Fibroblast of lung (primary cell): ENCODE measurements around the gene DRC3. TPM values are rescaled to one million over a fixed set of nuclear protein-coding genes. Genes with fewer than 3 reads are reported as not detected.

ENCODE experiments used
- DNase-seq, 2 donors: peaks; one replicate each; pipeline versions ENCODE4 v3.0.0 to v3.0.0-alpha.2; 2010; ENCODE audit warnings: low read depth in 2 of 2
- H2AFZ ChIP-seq: 2 replicates; pipeline ENCODE4 v1.5.1; 2012; ENCODE audit warnings: low read length, control low read depth, inconsistent platforms
- H3K27ac ChIP-seq: 2 replicates; pipeline ENCODE4 v1.5.1; 2011; ENCODE audit warnings: low read length, control low read depth; ENCODE audit not compliant: insufficient read depth
- H3K27me3 ChIP-seq: 2 replicates; pipeline ENCODE4 v1.5.1; 2011; ENCODE audit warnings: mild to moderate bottlenecking, low read length; ENCODE audit not compliant: control insufficient read depth, insufficient read depth
- H3K36me3 ChIP-seq: 2 replicates; pipeline ENCODE4 v1.5.1; 2011; ENCODE audit warnings: low read length; ENCODE audit not compliant: control insufficient read depth, insufficient read depth
- H3K4me1 ChIP-seq: 2 replicates; pipeline ENCODE4 v1.5.1; 2011; ENCODE audit warnings: low read length; ENCODE audit not compliant: control insufficient read depth, insufficient read depth; ENCODE audit errors: extremely low read depth
- H3K4me2 ChIP-seq: 2 replicates; pipeline ENCODE4 v1.5.1; 2011; ENCODE audit warnings: low read length, control low read depth; ENCODE audit not compliant: insufficient read depth; ENCODE audit errors: extremely low read depth
- H3K4me3 ChIP-seq, 4 experiments: fragments of 200-600 bp in 1 of 4; sonication (generic) in 1 of 4; replicated peaks in 1 of 4; 2 replicates each; pipeline ENCODE4 v1.5.1; 2011 to 2016; ENCODE audit warnings: low read length in 4 of 4, low read depth in 3 of 4, mild to moderate bottlenecking in 3 of 4, control low read depth in 2 of 4, inconsistent platforms in 1 of 4, mixed read lengths in 1 of 4; ENCODE audit not compliant: insufficient read depth in 1 of 4; ENCODE audit errors: control extremely low read depth in 1 of 4
- H3K79me2 ChIP-seq: 2 replicates; pipeline ENCODE4 v1.5.1; 2012; ENCODE audit warnings: mild to moderate bottlenecking, low read length, inconsistent platforms; ENCODE audit not compliant: control insufficient read depth, insufficient read depth
- H3K9ac ChIP-seq: 2 replicates; pipeline ENCODE4 v1.5.1; 2011; ENCODE audit warnings: mild to moderate bottlenecking, low read length, control low read depth; ENCODE audit not compliant: insufficient read depth
- H3K9me3 ChIP-seq: 2 replicates; pipeline ENCODE4 v1.5.1; 2012; ENCODE audit warnings: low read depth, low read length; ENCODE audit not compliant: control insufficient read depth, insufficient read depth
- H4K20me1 ChIP-seq: 2 replicates; pipeline ENCODE4 v1.5.1; 2011; ENCODE audit warnings: low read length; ENCODE audit not compliant: control insufficient read depth, insufficient read depth; ENCODE audit errors: extremely low read depth
- EZH2 ChIP-seq: IDR thresholded peaks from 2 replicates; pipeline ENCODE4 v1.5.1; 2012; ENCODE audit warnings: low read length, control low read depth, mild to moderate bottlenecking; ENCODE audit errors: missing control alignments
- polyA plus RNA-seq, 2 donors: library from polyadenylated mRNA; depleted of rRNA in 1 of 2; stranded (reverse) in 1 of 2; unstranded in 1 of 2; fragments of >200 nt; gene quantifications; 2 replicates each; pipeline ENCODE4 v1.2.1, GENCODE V29; 2011 to 2012; ENCODE audit warnings: missing spikeins in 1 of 2
- total RNA-seq: library from RNA; depleted of rRNA; stranded (reverse); fragments of >200 nt; gene quantifications from 2 replicates; pipeline ENCODE4 v1.2.1, GENCODE V29; 2014
- TF ChIP-seq, protein P1 (sequence below), 2 donors: IDR thresholded peaks in 1 of 2; conservative IDR thresholded peaks in 1 of 2; 1 replicate in 1 of 2; 2 replicates in 1 of 2; pipeline ENCODE4 v1.5.1; 2011 to 2012; ENCODE audit warnings: low read length in 2 of 2, control low read depth in 1 of 2, inconsistent platforms in 1 of 2, low read depth in 1 of 2, mild to moderate bottlenecking in 1 of 2

Gene DRC3
- total and polyA plus RNA-seq, 2 donors (not counting 1 experiment from before 2014, with no cell fraction given), result 0.33 to 0.37 TPM

DNA sequence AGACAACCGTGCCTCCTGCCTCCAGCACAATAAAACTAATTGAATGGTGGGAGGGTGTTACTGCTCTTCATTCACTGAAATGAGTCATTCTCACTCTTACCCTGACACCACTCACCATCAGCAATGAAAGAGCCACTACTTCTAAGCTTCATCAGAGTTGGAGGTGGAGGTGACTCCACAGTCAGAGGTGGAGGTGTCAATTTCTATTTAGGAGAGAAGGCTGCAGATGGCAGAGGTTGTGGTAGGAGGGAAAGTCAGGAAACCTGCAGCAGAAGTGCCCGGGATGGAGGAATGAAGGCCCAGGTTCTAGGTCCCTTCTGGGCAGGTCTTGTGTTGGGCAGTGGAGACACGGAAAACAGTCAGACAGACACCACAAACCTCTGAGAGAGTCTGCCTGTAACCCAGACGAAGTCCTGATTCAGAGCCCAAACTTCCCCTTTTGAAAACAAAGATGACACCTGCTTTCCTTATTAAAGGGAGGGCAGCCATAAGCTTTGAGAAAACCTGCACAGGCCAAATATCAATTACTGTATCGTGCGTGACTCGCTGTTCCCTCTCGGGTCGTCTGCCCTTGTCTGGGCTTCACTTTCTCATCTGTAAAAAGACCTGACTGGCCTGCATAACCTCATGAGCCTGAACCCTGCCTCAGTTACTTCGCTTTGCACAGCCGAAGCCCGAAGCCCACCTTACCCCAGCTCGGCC is 65.6 kb downstream of the DRC3 start:
- Histone ChIP-seq H2AFZ (peak overlapping the region; percentile 92), H3K27ac (peak overlapping the region; percentile 55), H3K4me2 (peak overlapping the region; percentile 96), H4K20me1 (no peaks in the 10 kb centered on the region), H3K4me1 (peaks cover 15% of the 10 kb centered on the region), H3K79me2 (peaks cover 11% of the 10 kb centered on the region), H3K36me3 (no peaks in the 10 kb centered on the region), H3K9me3 (no peaks in the 10 kb centered on the region), H3K27me3 (no peaks in the 10 kb centered on the region), H3K4me3 (peak overlapping the region; percentile 73 to 87 (median 84)), H3K9ac (peak overlapping the region; percentile 68)
- DNase-seq, result no peak
- no peak for TF ChIP-seq EZH2
- TF ChIP-seq, protein P1, sequence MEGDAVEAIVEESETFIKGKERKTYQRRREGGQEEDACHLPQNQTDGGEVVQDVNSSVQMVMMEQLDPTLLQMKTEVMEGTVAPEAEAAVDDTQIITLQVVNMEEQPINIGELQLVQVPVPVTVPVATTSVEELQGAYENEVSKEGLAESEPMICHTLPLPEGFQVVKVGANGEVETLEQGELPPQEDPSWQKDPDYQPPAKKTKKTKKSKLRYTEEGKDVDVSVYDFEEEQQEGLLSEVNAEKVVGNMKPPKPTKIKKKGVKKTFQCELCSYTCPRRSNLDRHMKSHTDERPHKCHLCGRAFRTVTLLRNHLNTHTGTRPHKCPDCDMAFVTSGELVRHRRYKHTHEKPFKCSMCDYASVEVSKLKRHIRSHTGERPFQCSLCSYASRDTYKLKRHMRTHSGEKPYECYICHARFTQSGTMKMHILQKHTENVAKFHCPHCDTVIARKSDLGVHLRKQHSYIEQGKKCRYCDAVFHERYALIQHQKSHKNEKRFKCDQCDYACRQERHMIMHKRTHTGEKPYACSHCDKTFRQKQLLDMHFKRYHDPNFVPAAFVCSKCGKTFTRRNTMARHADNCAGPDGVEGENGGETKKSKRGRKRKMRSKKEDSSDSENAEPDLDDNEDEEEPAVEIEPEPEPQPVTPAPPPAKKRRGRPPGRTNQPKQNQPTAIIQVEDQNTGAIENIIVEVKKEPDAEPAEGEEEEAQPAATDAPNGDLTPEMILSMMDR (conservative IDR thresholded peaks at IDR 0.05 in 1 of 2, IDR thresholded peaks at IDR 0.05 in 1 of 2; ENCODE audit: low read depth in 1 of 2, low read length in 2 of 2), result no peak

DNA sequence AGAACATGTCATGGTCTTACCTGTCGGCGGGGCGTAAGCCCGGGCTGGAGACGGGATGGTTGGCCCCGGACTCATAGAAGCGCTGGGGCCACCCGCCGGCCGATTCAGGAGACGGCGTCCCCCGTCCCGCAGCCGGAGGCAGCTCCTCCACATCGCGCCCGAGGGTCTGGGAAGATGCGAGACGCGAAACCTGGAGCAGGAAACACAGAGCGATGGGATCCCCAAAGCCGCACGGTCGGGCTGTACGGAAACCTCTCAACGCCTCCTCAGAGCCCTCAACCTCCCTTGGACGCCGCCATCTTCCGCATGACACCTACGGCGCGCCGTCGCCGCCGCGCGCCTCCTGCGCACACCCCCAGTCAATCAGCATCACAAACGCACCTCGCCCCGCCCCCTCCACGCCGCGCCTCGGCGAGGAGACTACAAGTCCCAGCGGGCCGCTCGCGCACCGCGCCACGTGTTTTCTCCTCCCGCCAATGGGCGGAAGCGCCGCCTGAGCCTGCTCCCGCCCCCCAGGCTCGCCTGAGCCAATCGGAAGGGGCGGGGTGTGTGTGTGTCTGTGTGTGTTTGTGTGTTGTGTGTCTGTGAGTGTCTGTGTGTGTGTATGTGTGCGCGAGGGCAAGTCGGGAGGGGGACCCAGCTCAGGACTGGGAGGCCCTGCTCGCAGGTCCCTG is 66.3 kb downstream of the DRC3 start, which contains the start of the genes ATPAF2 and GID4:
Gene ATPAF2 (minus strand): TSS at position 308 of the 674 bp plus-strand sequence. CDS start 155 bp downstream, at position 153.
Gene GID4 (plus strand): TSS at position 548 of the 674 bp plus-strand sequence. CDS start 57 bp downstream, at position 605.
- Histone ChIP-seq H3K27me3 (no peaks in the 10 kb centered on the region), H3K36me3 (peaks cover 1% of the 10 kb centered on the region), H2AFZ (peak within 1 kb of the TSS; percentile 92), H3K9ac (peak within 1 kb of the TSS; percentile 74), H3K4me3 (peak within 1 kb of the TSS; percentile 74 to 87 (median 84)), H4K20me1 (no peaks in the 10 kb centered on the region), H3K4me2 (peak within 1 kb of the TSS; percentile 96), H3K27ac (peak within 1 kb of the TSS; percentile 55), H3K9me3 (no peaks in the 10 kb centered on the region), H3K4me1 (peaks cover 15% of the 10 kb centered on the region), H3K79me2 (peaks cover 11% of the 10 kb centered on the region)
- TF ChIP-seq, protein P1 (conservative IDR thresholded peaks at IDR 0.05 in 1 of 2, IDR thresholded peaks at IDR 0.05 in 1 of 2; ENCODE audit: low read depth in 1 of 2, low read length in 2 of 2), result no peak
- no peak for TF ChIP-seq EZH2
- peak; percentile 99 for DNase-seq

DNA sequence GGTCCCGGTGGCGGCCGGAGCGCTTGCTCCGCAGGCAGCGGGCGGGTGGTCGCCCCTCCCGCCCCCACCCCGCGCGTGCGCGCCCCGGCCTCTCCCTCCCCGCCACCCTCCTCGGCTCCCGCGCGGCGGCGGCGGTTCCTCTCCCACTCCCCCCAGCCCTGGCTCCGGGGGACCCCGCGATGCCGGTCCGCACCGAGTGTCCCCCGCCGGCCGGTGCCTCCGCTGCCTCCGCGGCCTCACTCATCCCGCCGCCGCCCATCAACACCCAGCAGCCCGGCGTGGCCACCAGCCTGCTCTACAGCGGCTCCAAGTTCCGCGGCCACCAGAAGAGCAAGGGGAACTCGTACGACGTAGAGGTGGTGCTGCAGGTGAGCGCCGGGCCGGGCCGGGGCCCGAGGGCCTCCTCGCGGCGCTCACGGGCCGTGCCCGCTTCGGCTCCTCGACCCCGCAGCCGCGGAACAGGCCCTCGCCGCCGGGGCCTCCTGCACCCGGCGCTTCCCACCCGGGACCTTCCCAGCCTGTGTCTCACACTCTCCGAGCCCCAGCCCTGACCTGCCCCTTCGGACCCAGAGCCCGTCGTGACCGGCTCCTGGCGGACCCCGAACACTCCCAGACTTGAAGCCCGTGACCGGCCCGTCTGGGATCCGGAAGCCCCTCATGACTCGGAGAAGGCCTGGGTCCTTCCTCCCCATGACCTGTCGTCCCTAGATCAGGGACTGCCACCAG is 67.0 kb downstream of the DRC3 start:
- H3K4me3 ChIP-seq, result peak overlapping the region; percentile 69 to 83 (median 75)
- H3K9ac ChIP-seq, result peak overlapping the region; percentile 74
- no peaks in the 10 kb centered on the region for H3K27me3 ChIP-seq
- H3K4me1 ChIP-seq, result peaks cover 15% of the 10 kb centered on the region
- TF ChIP-seq, protein P1 (conservative IDR thresholded peaks at IDR 0.05 in 1 of 2, IDR thresholded peaks at IDR 0.05 in 1 of 2; ENCODE audit: low read depth in 1 of 2, low read length in 2 of 2), result no peak
- no peak for TF ChIP-seq EZH2
- peak overlapping the region; percentile 90 for H3K4me2 ChIP-seq
- no peak for DNase-seq
- H3K79me2 ChIP-seq, result peaks cover 11% of the 10 kb centered on the region
- no peaks in the 10 kb centered on the region for H3K9me3 ChIP-seq
- H3K36me3 ChIP-seq, result peaks cover 2% of the 10 kb centered on the region
- H2AFZ ChIP-seq, result peak overlapping the region; percentile 79
- no peaks in the 10 kb centered on the region for H4K20me1 ChIP-seq
- H3K27ac ChIP-seq, result peak overlapping the region; percentile 48
